Psoas muscle (tissue), 8 donors: ENCODE data around the gene TM9SF4. TPM values are rescaled to one million over a fixed set of nuclear protein-coding genes. Genes with fewer than 3 reads are reported as not detected.

Experiments used
- ATAC-seq, 4 donors: fragments of 200-7000 bp; cut with Tn5 transposase; one replicate each; pipeline ENCODE4 v1.9.1; 2020; ENCODE audit warnings: moderate library complexity in 3 of 4, mild to moderate bottlenecking in 2 of 4
- DNase-seq, 2 donors: peaks; one replicate each; pipeline ENCODE4 v3.0.0-alpha.2; 2020
- H3K27ac ChIP-seq: fragments of 200-600 bp; one replicate; pipeline ENCODE4 v1.8.0; 2022
- H3K27me3 ChIP-seq, 3 donors: fragments of 200-600 bp in 1 of 3; one replicate each; pipeline versions ENCODE4 v1.6.1 to v1.8.0; 2013 to 2022; ENCODE audit warnings: low read length in 2 of 3, mild to moderate bottlenecking in 2 of 3, moderate library complexity in 1 of 3; ENCODE audit not compliant: insufficient read depth in 3 of 3
- H3K36me3 ChIP-seq, 2 donors: fragments of 200-600 bp in 1 of 2; one replicate each; pipeline versions ENCODE4 v1.6.1 to v1.8.0; 2013 to 2022; ENCODE audit warnings: low read depth in 1 of 2, mild to moderate bottlenecking in 1 of 2, moderate library complexity in 1 of 2; ENCODE audit not compliant: insufficient read depth in 1 of 2
- H3K4me1 ChIP-seq: fragments of 200-600 bp; one replicate; pipeline ENCODE4 v1.8.0; 2022
- H3K4me3 ChIP-seq: fragments of 200-600 bp; one replicate; pipeline ENCODE4 v1.8.0; 2022; ENCODE audit warnings: mild to moderate bottlenecking
- H3K9me3 ChIP-seq: fragments of 200-600 bp; one replicate; pipeline ENCODE4 v1.8.0; 2022
- WGBS, 3 donors: extraction: QIAGEN DNeasy Blood & Tissue Kit; methylation state at CpG; one replicate each; pipeline versions ENCODE4 v1.1.6 to v1.1.7; 2013; 5-methylcytosine and 5-hydroxymethylcytosine counted together
- intact Hi-C, 2 donors: fragments of 100-400 bp; cut with DNase I; formaldehyde crosslinking; loops; one replicate each; pipeline versions ENCODE4 v1.11.0 to v1.14.2; 2022
- polyA plus RNA-seq, 3 donors: library from polyadenylated mRNA; stranded (reverse); fragments of 200-250 nt; gene quantifications; one replicate each; pipeline ENCODE4 v1.2.3, GENCODE V29; 2013
- total RNA-seq, 4 donors: library from RNA; stranded (reverse); fragmentation: NEBNext Ultra II Directional in 2 of 4; extraction: Animal tissue kit (Norgen Biotek cat#: 25700) in 2 of 4; gene quantifications; one replicate each; pipeline versions ENCODE4 v1.2.1 to v1.2.4, GENCODE V29; 2021 to 2023
- TF ChIP-seq, protein P1 (sequence below): fragments of 200-600 bp; IDR thresholded peaks from one replicate; pipeline ENCODE4 v1.8.0; 2022; ENCODE audit warnings: antibody characterized with exemption
- donor health status: healthy with polysubstance abuse.
- donor health status: DM: no; HTN: no; CAD: no; lungs with moderate emphysema.
- donor health status: Bipolar disorder and iron deficiency.
- donor health status: healthy.
- donor health status: DM: yes; HTN: yes; CAD: no.
- donor health status: DM: no; HTN: no; CAD: no.
- donor health status: DM: no; HTN: no; CAD: no.
- donor health status: DM: yes; HTN: yes; CAD: no.

TM9SF4 gene
- total and polyA plus RNA-seq, 7 donors, result 14.0 to 28.0 (median 25.7) TPM

DNA sequence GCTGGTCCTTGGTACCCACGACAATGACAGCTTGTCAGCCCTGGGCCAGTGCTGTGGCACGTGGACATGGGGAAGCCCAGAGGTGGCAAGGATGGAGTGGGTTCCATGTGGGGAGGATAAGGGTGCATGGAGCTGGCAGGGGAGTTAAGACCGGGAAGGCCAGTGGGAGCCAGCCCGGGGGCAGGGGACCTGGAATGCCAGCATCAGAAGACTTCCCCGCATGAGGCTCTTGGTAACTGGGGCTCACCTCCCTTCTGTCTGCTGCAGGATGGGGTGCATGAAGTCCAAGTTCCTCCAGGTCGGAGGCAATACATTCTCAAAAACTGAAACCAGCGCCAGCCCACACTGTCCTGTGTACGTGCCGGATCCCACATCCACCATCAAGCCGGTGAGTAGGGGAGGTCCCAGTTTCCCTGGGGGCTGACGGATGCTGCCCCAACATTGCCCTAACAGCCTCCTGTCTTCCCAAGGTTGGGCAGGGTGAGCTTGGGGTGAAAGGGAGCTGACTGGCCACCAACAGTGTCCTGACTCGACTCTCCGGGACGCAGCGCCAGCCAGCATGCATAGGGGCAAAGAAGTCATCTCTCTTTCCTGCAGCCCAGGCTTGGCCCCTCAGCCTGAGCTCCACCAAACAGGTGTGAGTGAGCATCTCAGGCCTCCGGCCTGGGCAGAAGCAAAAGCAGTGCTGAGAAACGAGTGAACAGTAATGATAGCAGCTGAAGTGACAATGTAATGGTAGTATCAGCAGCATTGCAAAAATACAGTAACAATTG lies 37.9 kb upstream of the TM9SF4 start:
- intact Hi-C loops, result no loop called here
- Histone ChIP-seq H3K27me3 (peaks cover 0 to 2% (median 0%) of the 10 kb centered on the region in 3 donors), H3K27ac (no peak overlapping the region), H3K4me1 (no peaks in the 10 kb centered on the region), H3K4me3 (no peak overlapping the region), H3K9me3 (no peaks in the 10 kb centered on the region), H3K36me3 (no peaks in the 10 kb centered on the region)
- TF ChIP-seq, protein P1, sequence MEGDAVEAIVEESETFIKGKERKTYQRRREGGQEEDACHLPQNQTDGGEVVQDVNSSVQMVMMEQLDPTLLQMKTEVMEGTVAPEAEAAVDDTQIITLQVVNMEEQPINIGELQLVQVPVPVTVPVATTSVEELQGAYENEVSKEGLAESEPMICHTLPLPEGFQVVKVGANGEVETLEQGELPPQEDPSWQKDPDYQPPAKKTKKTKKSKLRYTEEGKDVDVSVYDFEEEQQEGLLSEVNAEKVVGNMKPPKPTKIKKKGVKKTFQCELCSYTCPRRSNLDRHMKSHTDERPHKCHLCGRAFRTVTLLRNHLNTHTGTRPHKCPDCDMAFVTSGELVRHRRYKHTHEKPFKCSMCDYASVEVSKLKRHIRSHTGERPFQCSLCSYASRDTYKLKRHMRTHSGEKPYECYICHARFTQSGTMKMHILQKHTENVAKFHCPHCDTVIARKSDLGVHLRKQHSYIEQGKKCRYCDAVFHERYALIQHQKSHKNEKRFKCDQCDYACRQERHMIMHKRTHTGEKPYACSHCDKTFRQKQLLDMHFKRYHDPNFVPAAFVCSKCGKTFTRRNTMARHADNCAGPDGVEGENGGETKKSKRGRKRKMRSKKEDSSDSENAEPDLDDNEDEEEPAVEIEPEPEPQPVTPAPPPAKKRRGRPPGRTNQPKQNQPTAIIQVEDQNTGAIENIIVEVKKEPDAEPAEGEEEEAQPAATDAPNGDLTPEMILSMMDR, result no peak
- DNase-seq, result no peak
- ATAC-seq, result no peak
- WGBS, 3 donors, result 72 to 76% (median 72%) methylated on average over 17 of the region's 17 CpGs

DNA sequence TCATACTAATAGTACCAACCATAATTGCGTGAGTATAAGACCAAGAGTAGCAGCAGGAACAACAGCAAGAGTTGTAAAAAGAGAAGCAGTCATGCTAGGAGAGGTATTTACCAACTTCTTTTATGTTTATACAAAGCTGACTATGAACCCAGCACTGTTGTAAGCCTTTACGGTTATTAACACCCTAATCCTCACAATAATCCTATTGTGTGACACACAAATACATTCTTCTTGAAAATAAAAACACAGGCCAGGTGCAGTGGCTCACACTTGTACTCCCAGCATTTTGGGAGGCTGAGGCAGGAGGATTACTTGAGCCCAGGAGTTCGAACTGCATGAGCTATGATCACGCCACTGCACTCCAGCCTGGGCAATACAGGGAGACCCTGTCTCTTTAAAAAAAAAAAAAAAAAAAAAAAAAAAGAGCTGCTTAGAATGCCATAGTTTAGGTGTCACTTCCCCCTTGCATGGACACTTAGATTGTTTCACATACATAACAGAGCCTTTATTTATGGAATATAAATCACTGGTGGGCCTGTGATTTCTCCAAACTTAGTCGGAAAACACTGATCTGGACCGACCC lies 37.3 kb upstream of the TM9SF4 start:
- Histone ChIP-seq H3K9me3 (no peaks in the 10 kb centered on the region), H3K27me3 (peaks cover 0 to 2% (median 0%) of the 10 kb centered on the region in 3 donors), H3K27ac (no peak overlapping the region), H3K36me3 (no peaks in the 10 kb centered on the region), H3K4me1 (no peaks in the 10 kb centered on the region), H3K4me3 (no peak overlapping the region)
- 56 to 66% (median 59%) methylated on average over 6 of the region's 6 CpGs for WGBS, 3 donors
- no peak for DNase-seq
- TF ChIP-seq, protein P1, result no peak
- ATAC-seq, result no peak
- intact Hi-C loops, result no loop called here

DNA sequence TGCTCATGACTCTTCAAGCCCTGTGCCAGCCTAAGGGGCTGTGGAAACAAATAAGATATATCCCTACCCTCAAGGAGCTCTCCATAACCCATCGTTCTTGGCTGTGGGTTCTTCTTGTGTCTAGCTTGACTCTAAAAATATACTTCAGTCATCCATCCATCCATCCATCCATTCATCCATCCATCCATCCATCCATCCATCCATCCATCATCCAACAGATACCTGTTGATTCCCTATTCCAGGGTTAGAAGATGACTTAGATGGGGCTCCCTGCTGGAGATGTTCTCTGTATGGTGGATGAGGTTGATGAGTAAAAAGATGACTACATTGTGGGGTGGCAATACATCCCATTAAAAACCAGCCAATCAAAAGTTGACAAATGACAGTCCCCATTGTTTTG lies 34.0 kb upstream of the TM9SF4 start:
- 85 to 91% (median 89%) methylated on average over 1 of the region's 1 CpG for WGBS, 3 donors
- intact Hi-C loops, result no loop called here
- no peaks in the 10 kb centered on the region for H3K36me3 ChIP-seq
- DNase-seq (no peak), ATAC-seq (no peak)
- no peaks in the 10 kb centered on the region for H3K4me1 ChIP-seq
- no peak overlapping the region for H3K4me3 ChIP-seq
- H3K9me3 ChIP-seq, result no peaks in the 10 kb centered on the region
- peaks cover 0 to 2% (median 0%) of the 10 kb centered on the region in 3 donors for H3K27me3 ChIP-seq
- TF ChIP-seq, protein P1, result no peak
- no peak overlapping the region for H3K27ac ChIP-seq

DNA sequence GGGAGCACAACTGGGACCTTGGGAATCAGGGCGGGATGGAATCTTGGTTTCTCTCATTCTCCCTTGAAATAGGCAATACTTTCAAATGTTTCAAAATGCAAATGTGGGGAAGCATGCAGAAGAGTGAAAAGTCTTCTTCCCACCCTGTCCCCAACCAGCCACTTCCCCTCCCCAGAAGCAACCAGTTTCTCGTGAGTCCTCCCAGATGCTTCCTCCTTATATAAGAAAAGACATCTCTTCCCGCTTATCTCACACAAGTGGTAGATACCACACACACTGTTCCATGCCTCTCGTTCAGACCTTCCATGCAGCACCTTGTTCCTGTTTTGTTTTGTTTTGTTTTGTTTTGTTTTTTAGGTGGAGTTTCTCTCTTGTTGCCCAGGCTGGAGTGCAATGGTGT lies 32.3 kb upstream of the TM9SF4 start:
- DNase-seq (no peak), ATAC-seq (no peak)
- TF ChIP-seq, protein P1, result no peak
- H3K36me3 ChIP-seq, result no peaks in the 10 kb centered on the region
- WGBS, 3 donors, result 69 to 78% (median 75%) methylated on average over 4 of the region's 4 CpGs
- H3K4me3 ChIP-seq, result no peak overlapping the region
- no peak overlapping the region for H3K27ac ChIP-seq
- H3K27me3 ChIP-seq, result peaks cover 0 to 2% (median 0%) of the 10 kb centered on the region in 3 donors
- no peaks in the 10 kb centered on the region for H3K9me3 ChIP-seq
- no peaks in the 10 kb centered on the region for H3K4me1 ChIP-seq
- intact Hi-C loops, result no loop called here
